ENCODE data around the gene ACOX1.

- TF ChIP-seq CTCF (IDR thresholded peaks at IDR 0.05; ENCODE audit: borderline replicate concordance, extremely low read depth, low read length, poor library complexity, severe bottlenecking) (no peak), EZH2 (IDR thresholded peaks at IDR 0.05; ENCODE audit: borderline replicate concordance, low read depth, low read length, severe bottlenecking) (no peak)
Measured at GRCh38 chr17:75985986-75986385, 7.0 kb upstream of the ACOX1 start.
